Measurements from ENCODE around the gene RNF220.

DNA sequence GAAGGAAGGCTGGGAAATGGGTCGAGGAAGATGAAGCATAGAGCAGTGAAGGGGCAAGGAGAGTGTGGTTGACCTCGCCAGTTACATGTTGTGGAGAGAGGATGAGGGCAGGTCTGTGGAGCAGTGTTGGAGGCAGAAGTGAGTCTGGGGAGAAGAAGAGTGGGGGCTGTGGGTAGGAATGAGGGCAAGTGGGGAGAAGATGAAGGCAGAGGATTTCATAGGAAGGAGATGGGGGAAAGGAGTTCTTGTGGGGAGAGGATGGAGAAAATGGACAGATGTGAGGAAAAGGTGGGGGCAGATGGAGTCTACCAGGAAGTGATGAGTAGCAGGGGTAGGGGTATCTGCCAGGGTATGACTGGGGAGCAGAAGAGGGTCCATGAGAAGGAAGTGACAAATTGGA is 273.1 kb downstream of the RNF220 start:
- TF ChIP-seq, protein P1, sequence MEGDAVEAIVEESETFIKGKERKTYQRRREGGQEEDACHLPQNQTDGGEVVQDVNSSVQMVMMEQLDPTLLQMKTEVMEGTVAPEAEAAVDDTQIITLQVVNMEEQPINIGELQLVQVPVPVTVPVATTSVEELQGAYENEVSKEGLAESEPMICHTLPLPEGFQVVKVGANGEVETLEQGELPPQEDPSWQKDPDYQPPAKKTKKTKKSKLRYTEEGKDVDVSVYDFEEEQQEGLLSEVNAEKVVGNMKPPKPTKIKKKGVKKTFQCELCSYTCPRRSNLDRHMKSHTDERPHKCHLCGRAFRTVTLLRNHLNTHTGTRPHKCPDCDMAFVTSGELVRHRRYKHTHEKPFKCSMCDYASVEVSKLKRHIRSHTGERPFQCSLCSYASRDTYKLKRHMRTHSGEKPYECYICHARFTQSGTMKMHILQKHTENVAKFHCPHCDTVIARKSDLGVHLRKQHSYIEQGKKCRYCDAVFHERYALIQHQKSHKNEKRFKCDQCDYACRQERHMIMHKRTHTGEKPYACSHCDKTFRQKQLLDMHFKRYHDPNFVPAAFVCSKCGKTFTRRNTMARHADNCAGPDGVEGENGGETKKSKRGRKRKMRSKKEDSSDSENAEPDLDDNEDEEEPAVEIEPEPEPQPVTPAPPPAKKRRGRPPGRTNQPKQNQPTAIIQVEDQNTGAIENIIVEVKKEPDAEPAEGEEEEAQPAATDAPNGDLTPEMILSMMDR (optimal IDR thresholded peaks at IDR 0.05 in 1 of 3, IDR thresholded peaks at IDR 0.05 in 1 of 3, conservative IDR thresholded peaks at IDR 0.05 in 1 of 3; ENCODE audit: extremely low read depth in 1 of 3, insufficient read depth in 2 of 3, low read length in 3 of 3) = no peak
- no peak for TF ChIP-seq EZH2 (IDR thresholded peaks at IDR 0.05; ENCODE audit: low read length)
